ENCODE measurements around the gene ACTL6B. TPM values are rescaled to one million over a fixed set of nuclear protein-coding genes. Genes with fewer than 3 reads are reported as not detected.
A peak's percentile ranks its signal among the peaks of the same experiment; 100 is the strongest.

Gene ACTL6B
- total and polyA plus RNA-seq, 9 of the 15 experiments (the other 6 are each of a cell fraction or from before 2014, with no cell fraction given), result not detected

- TF ChIP-seq ZNF318 (IDR thresholded peaks at IDR 0.05; ENCODE audit: borderline replicate concordance in 1 of 2, low read depth in 1 of 2) (no peak), POLR2AphosphoS2 (IDR thresholded peaks at IDR 0.05; ENCODE audit: low read length) (no peak), FOXK2 (conservative IDR thresholded peaks at IDR 0.05 in 1 of 2, IDR thresholded peaks at IDR 0.05 in 1 of 2; ENCODE audit: low read depth in 2 of 2) (no peak), DNMT1 (IDR thresholded peaks at IDR 0.05) (no peak), MYNN (IDR thresholded peaks at IDR 0.05) (peak; percentile 54; the same call in 1 of the 2 replicates), MYNN (CRISPR knock-in tag; IDR thresholded peaks at IDR 0.05) (no peak), CTBP1 (IDR thresholded peaks at IDR 0.05; ENCODE audit: borderline replicate concordance) (no peak), ZNF24 (IDR thresholded peaks at IDR 0.05) (no peak), ZNF274 (IDR thresholded peaks at IDR 0.05; ENCODE audit: borderline replicate concordance, low read depth, low read length) (no peak), PHF20 (IDR thresholded peaks at IDR 0.05; ENCODE audit: partially characterized antibody) (no peak), FOXP1 (CRISPR knock-in tag; IDR thresholded peaks at IDR 0.05) (no peak), VEZF1 (CRISPR knock-in tag; IDR thresholded peaks at IDR 0.05) (peak; percentile 22), ELK1 (CRISPR knock-in tag; IDR thresholded peaks at IDR 0.05) (no peak), FOXJ2 (tag; IDR thresholded peaks at IDR 0.05) (no peak), ZNF384 (IDR thresholded peaks at IDR 0.05; ENCODE audit: low read depth, low read length) (0 out of 2 replicates have a peak, but pooled peaks have one; percentile 16), SMARCB1 (IDR thresholded peaks at IDR 0.05; ENCODE audit: insufficient read length, low read depth) (no peak)
Observed at GRCh38 chr7:100679927-100680575, 23.8 kb upstream of the ACTL6B start (continued).

Data from K562 (cell line).